Endodermal cell (in vitro differentiated cells): ENCODE data around the gene TMC3. TPM values are rescaled to one million over a fixed set of nuclear protein-coding genes. Genes with fewer than 3 reads are reported as not detected.
"Not testable (repeated sequence)": the region's sequence is repeated elsewhere in the genome, so short reads cannot be mapped to it uniquely, and the experiment has no call there.

Experiments used
- DNase-seq: peaks from one replicate; pipeline ENCODE4 v3.0.0-alpha.2; 2017
- H3K27ac ChIP-seq: 2 replicates; pipeline ENCODE4 v1.5.1; 2013; ENCODE audit warnings: mild to moderate bottlenecking, low read depth, low read length, moderate library complexity
- H3K27me3 ChIP-seq: 2 replicates; pipeline ENCODE4 v1.6.1; 2013; ENCODE audit warnings: mild to moderate bottlenecking, low read length, moderate library complexity; ENCODE audit not compliant: insufficient read depth, control insufficient read depth, poor library complexity, severe bottlenecking
- H3K36me3 ChIP-seq: 2 replicates; pipeline ENCODE4 v1.7.0; 2013; ENCODE audit warnings: mild to moderate bottlenecking, low read length, moderate library complexity; ENCODE audit not compliant: control insufficient read depth, insufficient read depth
- H3K4me1 ChIP-seq: one replicate; pipeline ENCODE4 v1.7.0; 2013; ENCODE audit warnings: low read length; ENCODE audit not compliant: control insufficient read depth, insufficient read depth
- H3K4me3 ChIP-seq: 2 replicates; pipeline ENCODE4 v1.5.1; 2013; ENCODE audit warnings: mild to moderate bottlenecking, low read length, moderate library complexity
- H3K9ac ChIP-seq: 2 replicates; pipeline ENCODE4 v1.6.1; 2013; ENCODE audit warnings: mild to moderate bottlenecking, low read length, moderate library complexity; ENCODE audit not compliant: poor library complexity, severe bottlenecking; ENCODE audit errors: extremely low read depth
- H3K9me3 ChIP-seq: 2 replicates; pipeline ENCODE4 v1.6.1; 2013; ENCODE audit warnings: mild to moderate bottlenecking, low read length, moderate library complexity; ENCODE audit not compliant: control insufficient read depth
- H3K27ac Mint-ChIP-seq: 2 replicates; pipeline ENCODE4 v1.8.0; 2020; ENCODE audit warnings: mixed read lengths
- H3K27me3 Mint-ChIP-seq: 2 replicates; pipeline ENCODE4 v1.8.0; 2021; ENCODE audit warnings: mild to moderate bottlenecking, mixed read lengths; ENCODE audit not compliant: insufficient read depth
- H3K36me3 Mint-ChIP-seq: 2 replicates; pipeline ENCODE4 v1.8.0; 2020; ENCODE audit warnings: low read depth, mixed read lengths
- H3K4me1 Mint-ChIP-seq: 2 replicates; pipeline ENCODE4 v1.8.0; 2020; ENCODE audit warnings: mixed read lengths
- H3K4me3 Mint-ChIP-seq: 2 replicates; pipeline ENCODE4 v1.8.0; 2020; ENCODE audit warnings: mild to moderate bottlenecking, moderate library complexity, mixed read lengths
- H3K9me3 Mint-ChIP-seq: 2 replicates; pipeline ENCODE4 v1.8.0; 2020; ENCODE audit warnings: mild to moderate bottlenecking, mixed read lengths
- WGBS, 2 experiments: methylation state at CpG; one replicate each; pipeline versions ENCODE4 v1.1.5 to v1.1.7; 2013; ENCODE audit warnings: missing lambda C conversion rate in 2 of 2, mixed read lengths in 1 of 2; ENCODE audit not compliant: insufficient coverage in 1 of 2, insufficient read length in 1 of 2; 5-methylcytosine and 5-hydroxymethylcytosine counted together
- total RNA-seq, 2 donors: library from RNA; stranded (reverse); fragmentation: NEBNext Ultra II Directional in 1 of 2; extraction: Animal tissue kit (Norgen Biotek cat#: 25700) in 1 of 2; gene quantifications; 2 replicates in 1 of 2; 3 replicates in 1 of 2; pipeline ENCODE4 v1.2.1, GENCODE V29; 2021
- TF ChIP-seq, protein P1 (sequence below): fragments of 200-600 bp; sonication (generic); conservative IDR thresholded peaks from 2 replicates; pipeline ENCODE4 v1.5.0; 2021; ENCODE audit warnings: antibody characterized with exemption, mild to moderate bottlenecking

TMC3 gene
- total RNA-seq, 2 donors from 2014 or later = not detected

GRCh38 chr15:81351651-81352050, 22.4 kb downstream of the TMC3 start:
- no peaks in the 10 kb centered on the region for H3K4me1 Mint-ChIP-seq
- no peaks in the 10 kb centered on the region for H3K9me3 ChIP-seq

DNA sequence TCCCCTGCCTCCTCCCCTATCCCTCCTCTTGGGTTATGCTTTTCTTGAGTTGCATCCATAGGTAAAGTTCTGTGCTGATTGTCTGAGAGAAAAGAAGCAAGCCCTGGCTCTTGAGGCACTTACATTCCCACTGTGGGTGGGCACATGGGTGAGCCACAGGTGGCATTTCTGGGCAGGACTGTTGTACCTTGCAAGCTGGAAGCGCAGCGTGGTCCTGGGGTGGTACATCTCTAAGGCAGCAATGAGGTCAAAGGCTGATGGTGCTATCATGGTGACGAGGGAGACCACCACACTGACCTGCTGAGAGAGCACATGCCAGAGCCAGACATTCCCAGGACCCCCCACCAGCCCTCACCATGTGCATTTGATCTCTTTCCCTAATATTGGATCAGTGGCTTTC, 24.7 kb downstream of the TMC3 start:
- Mint-ChIP-seq H3K9me3 (no peaks in the 10 kb centered on the region), H3K36me3 (no peaks in the 10 kb centered on the region), H3K27ac (no peak overlapping the region), H3K4me1 (no peaks in the 10 kb centered on the region), H3K4me3 (no peak overlapping the region), H3K27me3 (peaks cover 2% of the 10 kb centered on the region)
- no peak overlapping the region for H3K4me3 ChIP-seq
- H3K27me3 ChIP-seq = peaks cover 3% of the 10 kb centered on the region
- H3K4me1 ChIP-seq = no peaks in the 10 kb centered on the region
- no peak overlapping the region for H3K9ac ChIP-seq
- H3K9me3 ChIP-seq = no peaks in the 10 kb centered on the region
- DNase-seq = no peak
- no peaks in the 10 kb centered on the region for H3K36me3 ChIP-seq
- TF ChIP-seq, protein P1, sequence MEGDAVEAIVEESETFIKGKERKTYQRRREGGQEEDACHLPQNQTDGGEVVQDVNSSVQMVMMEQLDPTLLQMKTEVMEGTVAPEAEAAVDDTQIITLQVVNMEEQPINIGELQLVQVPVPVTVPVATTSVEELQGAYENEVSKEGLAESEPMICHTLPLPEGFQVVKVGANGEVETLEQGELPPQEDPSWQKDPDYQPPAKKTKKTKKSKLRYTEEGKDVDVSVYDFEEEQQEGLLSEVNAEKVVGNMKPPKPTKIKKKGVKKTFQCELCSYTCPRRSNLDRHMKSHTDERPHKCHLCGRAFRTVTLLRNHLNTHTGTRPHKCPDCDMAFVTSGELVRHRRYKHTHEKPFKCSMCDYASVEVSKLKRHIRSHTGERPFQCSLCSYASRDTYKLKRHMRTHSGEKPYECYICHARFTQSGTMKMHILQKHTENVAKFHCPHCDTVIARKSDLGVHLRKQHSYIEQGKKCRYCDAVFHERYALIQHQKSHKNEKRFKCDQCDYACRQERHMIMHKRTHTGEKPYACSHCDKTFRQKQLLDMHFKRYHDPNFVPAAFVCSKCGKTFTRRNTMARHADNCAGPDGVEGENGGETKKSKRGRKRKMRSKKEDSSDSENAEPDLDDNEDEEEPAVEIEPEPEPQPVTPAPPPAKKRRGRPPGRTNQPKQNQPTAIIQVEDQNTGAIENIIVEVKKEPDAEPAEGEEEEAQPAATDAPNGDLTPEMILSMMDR = no peak
- H3K27ac ChIP-seq = no peak overlapping the region
- 90 to 100% methylated on average over 2 to 3 of the region's 3 CpGs for WGBS, 2 experiments

More at GRCh38 chr15:81351651-81352050, 22.4 kb downstream of the TMC3 start:
- no peaks in the 10 kb centered on the region for H3K36me3 Mint-ChIP-seq
- no peaks in the 10 kb centered on the region for H3K9me3 Mint-ChIP-seq
- Histone ChIP-seq H3K27me3 (no peaks in the 10 kb centered on the region), H3K9ac (no peak overlapping the region), H3K4me3 (no peak overlapping the region), H3K36me3 (no peaks in the 10 kb centered on the region), H3K27ac (no peak overlapping the region), H3K4me1 (no peaks in the 10 kb centered on the region)
- 88 to 96% methylated on average over 5 of the region's 5 CpGs for WGBS, 2 experiments
- TF ChIP-seq, protein P1 = no peak
- no peak for DNase-seq
- no peak overlapping the region for H3K4me3 Mint-ChIP-seq
- peaks cover 2% of the 10 kb centered on the region for H3K27me3 Mint-ChIP-seq
- no peak overlapping the region for H3K27ac Mint-ChIP-seq

GRCh38 chr15:81348691-81349090, 25.3 kb downstream of the TMC3 start:
- not testable (repeated sequence) for H3K27me3 Mint-ChIP-seq, H3K4me3 Mint-ChIP-seq, H3K4me3 ChIP-seq, H3K36me3 ChIP-seq, DNase-seq, H3K36me3 Mint-ChIP-seq, H3K9ac ChIP-seq, H3K9me3 Mint-ChIP-seq, H3K27me3 ChIP-seq, H3K9me3 ChIP-seq, H3K27ac ChIP-seq, H3K4me1 ChIP-seq, H3K4me1 Mint-ChIP-seq, H3K27ac Mint-ChIP-seq
- WGBS, 2 experiments = 96 to 100% methylated on average over 5 to 11 of the region's 11 CpGs

GRCh38 chr15:81347910-81348309, 26.1 kb downstream of the TMC3 start:
- Histone ChIP-seq H3K27me3 (peaks cover 3% of the 10 kb centered on the region), H3K4me1 (no peaks in the 10 kb centered on the region), H3K9ac (no peak overlapping the region), H3K4me3 (no peak overlapping the region), H3K27ac (no peak overlapping the region), H3K9me3 (no peaks in the 10 kb centered on the region), H3K36me3 (no peaks in the 10 kb centered on the region)
- no peak overlapping the region for H3K27ac Mint-ChIP-seq
- TF ChIP-seq, protein P1 = no peak
- no peaks in the 10 kb centered on the region for H3K36me3 Mint-ChIP-seq
- no peaks in the 10 kb centered on the region for H3K9me3 Mint-ChIP-seq
- H3K27me3 Mint-ChIP-seq = peaks cover 2% of the 10 kb centered on the region
- H3K4me1 Mint-ChIP-seq = no peaks in the 10 kb centered on the region
- no peak for DNase-seq
- H3K4me3 Mint-ChIP-seq = no peak overlapping the region
- 90 to 98% methylated on average over 4 of the region's 4 CpGs for WGBS, 2 experiments
